Measurements from ENCODE around the gene CDYL2.

The CDYL2 gene

DNA sequence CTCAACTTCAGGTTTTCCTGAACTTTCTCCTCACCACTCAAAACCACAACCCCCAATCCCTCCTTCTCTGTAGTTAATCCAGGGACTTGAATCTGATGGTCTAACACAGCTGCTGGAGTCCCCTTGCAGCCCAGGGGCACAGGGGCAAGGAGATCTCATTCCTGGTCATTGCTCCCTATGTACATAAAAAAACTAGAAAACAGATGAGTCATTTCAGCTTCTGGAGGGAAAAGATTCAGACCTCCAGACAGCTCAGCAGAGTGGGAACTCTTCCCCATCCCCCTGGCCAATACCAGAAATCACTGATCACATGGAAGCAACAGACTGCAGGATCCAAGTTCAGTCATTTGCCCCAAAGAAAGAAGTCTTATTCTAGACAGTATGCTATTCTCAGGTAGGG, 201.5 kb downstream of the CDYL2 start:
- TF ChIP-seq, protein P1, sequence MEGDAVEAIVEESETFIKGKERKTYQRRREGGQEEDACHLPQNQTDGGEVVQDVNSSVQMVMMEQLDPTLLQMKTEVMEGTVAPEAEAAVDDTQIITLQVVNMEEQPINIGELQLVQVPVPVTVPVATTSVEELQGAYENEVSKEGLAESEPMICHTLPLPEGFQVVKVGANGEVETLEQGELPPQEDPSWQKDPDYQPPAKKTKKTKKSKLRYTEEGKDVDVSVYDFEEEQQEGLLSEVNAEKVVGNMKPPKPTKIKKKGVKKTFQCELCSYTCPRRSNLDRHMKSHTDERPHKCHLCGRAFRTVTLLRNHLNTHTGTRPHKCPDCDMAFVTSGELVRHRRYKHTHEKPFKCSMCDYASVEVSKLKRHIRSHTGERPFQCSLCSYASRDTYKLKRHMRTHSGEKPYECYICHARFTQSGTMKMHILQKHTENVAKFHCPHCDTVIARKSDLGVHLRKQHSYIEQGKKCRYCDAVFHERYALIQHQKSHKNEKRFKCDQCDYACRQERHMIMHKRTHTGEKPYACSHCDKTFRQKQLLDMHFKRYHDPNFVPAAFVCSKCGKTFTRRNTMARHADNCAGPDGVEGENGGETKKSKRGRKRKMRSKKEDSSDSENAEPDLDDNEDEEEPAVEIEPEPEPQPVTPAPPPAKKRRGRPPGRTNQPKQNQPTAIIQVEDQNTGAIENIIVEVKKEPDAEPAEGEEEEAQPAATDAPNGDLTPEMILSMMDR (IDR thresholded peaks at IDR 0.05), result no peak
- TF ChIP-seq ZFX (IDR thresholded peaks at IDR 0.05; ENCODE audit: borderline replicate concordance), result no peak
- no peak overlapping the region for H3K27ac ChIP-seq

DNA sequence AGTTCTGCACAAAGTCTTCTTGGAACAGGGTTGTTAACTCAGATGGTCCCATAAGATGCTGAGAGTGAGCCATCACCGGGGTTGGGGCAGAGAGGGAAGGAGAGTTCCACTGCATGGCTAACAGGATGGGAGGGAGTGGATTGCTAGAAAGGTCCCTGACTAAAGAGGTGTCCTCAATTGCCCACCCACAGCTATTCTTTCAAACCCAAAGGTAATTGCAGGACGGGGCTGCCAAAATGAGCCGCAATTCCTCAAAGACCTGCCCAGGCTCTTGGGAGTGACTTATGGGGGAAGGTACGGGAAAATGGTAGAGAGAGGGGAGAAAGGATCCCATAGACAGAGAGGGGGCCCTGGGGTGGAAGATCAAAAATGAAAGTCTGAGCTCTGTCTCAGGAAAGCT, 203.2 kb downstream of the CDYL2 start:
- no peak overlapping the region for H3K27ac ChIP-seq
- TF ChIP-seq, protein P1 (IDR thresholded peaks at IDR 0.05), result no peak
- TF ChIP-seq ZFX (IDR thresholded peaks at IDR 0.05; ENCODE audit: borderline replicate concordance), result no peak

DNA sequence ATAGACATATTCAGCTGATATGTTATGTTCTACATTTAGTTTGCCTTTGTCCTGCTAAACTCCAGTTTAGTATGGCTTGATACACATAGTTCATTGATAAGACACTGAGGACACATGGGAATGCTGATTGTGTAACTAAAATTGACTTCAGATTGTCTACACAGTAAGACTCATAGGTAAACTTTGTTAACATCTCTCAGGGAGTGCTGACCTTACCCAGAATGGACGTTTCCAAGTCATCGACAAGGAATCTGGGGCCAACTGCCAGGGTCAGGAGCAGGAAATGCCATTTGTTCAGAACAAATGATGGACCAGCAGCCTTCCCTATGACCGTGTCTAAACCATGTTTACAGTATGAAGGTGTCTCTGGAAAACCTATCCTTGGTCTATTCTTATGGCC, 204.9 kb downstream of the CDYL2 start:
- H3K27ac ChIP-seq, result no peak overlapping the region
- TF ChIP-seq, protein P1 (IDR thresholded peaks at IDR 0.05), result no peak
- no peak for TF ChIP-seq ZFX (IDR thresholded peaks at IDR 0.05; ENCODE audit: borderline replicate concordance)

DNA sequence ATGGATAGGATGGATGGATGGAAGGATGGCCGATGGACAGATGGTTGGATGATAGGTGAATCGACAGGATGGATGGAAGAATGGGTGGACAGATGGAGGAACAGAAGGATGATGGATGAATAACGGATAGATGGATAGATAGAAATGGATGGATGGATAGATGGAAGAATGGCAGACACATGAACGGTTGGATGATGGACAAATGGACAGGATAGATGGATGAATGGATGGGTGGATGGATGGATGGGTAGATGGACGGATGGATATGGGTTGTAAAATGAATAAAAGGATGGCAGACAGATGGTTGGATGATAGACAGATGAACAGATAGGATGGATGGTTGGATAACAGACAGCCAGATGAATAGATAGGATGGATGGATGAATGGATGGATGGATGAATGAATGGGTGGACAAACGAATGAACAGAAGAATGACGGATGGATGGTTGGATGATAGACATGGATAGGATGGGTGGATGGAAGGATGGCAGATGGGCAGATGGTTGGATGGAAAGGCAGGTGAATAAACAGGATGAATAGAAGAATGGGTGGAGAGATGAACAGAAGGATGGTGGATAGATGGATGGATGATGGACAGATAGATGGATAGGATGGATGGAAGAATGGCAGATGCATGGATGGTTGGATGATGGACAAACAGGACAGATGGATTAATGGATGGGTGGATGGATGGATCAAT, 207.7 kb downstream of the CDYL2 start:
- no peak overlapping the region for H3K27ac ChIP-seq
- no peak for TF ChIP-seq ZFX (IDR thresholded peaks at IDR 0.05; ENCODE audit: borderline replicate concordance)
- TF ChIP-seq, protein P1 (IDR thresholded peaks at IDR 0.05), result no peak

DNA sequence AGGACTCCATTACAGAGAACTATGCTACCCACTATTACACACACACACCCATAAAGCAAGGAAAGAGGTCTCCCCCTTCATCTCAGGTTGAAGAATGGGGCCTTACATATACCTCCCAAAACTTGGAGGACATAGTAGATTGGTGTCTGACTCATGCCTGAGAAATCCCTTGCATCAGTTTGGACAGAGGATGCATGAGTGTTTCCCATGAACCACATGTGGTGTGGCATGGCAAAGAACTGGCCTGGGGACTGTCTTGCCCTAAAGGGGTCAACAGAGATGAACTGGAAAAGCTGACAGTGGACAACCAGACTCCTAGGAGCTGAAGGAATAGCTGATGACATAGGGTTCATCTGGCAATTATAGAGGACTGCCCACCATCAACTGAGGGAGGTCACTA, 209.6 kb downstream of the CDYL2 start:
- no peak for TF ChIP-seq ZFX (IDR thresholded peaks at IDR 0.05; ENCODE audit: borderline replicate concordance)
- TF ChIP-seq, protein P1 (IDR thresholded peaks at IDR 0.05), result no peak
- H3K27ac ChIP-seq, result no peak overlapping the region

DNA sequence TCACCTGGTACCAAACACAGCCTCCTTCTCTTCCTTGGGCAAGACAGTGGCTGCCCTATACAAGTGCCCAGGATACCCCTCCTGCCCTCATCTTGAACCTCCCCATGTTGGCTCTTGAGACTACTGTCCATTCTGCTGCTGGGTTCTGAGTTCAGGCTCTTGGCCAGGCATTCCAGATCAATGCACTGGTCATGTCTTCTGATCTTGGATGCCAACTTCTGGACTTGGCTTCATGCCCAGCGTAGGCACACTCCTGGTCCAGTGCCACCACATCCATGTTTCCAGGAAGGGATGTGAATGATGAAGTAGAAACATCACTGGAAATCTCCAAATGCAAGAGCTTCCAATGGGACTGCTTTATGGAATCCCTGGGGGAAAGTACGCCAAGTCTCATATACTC, 212.1 kb downstream of the CDYL2 start:
- TF ChIP-seq, protein P1 (IDR thresholded peaks at IDR 0.05), result no peak
- TF ChIP-seq ZFX (IDR thresholded peaks at IDR 0.05; ENCODE audit: borderline replicate concordance), result no peak
- no peak overlapping the region for H3K27ac ChIP-seq

DNA sequence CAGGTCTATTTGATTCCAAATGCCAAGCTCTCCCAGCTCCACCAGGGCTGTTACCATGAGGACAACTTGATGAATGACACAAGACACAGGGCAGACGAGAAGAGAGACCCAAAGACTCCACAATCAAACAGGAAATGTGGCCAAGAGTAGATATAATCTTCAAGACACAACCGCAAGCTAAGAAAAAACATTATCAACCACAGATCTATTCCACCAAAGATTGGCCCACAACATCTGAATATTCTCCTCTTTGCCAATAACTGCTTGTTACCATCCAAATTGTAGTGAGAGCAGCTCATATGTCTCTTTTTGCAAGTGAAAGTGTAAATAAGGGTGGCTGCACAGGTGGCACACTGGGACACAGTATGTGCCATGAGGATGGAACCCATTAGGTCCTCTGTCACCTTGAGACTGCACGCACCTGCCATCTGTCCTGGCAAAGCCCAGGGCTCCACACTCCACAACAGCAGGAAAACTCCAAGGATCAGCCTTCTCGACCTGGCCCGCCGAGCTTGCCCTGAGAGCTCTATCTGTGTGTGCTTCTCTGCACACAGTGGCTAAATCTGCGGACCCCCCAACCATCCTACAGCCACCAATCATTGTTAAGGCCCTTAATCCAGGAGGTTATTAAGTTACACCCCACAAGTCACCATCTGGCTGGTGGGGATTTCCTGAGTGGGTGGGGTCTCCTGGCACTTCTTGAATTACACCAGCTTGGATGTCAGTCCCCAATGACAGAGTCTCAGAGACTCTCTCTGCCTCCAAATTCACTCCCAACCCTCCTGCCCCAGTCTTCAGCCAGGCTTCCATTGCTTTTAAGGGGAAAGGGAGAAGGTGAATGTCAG, 213.1 kb downstream of the CDYL2 start:
- TF ChIP-seq ZFX (IDR thresholded peaks at IDR 0.05; ENCODE audit: borderline replicate concordance), result no peak
- TF ChIP-seq, protein P1 (IDR thresholded peaks at IDR 0.05), result no peak
- H3K27ac ChIP-seq, result no peak overlapping the region

Measured in 22Rv1 (cell line).